AG04450 (cell line): ENCODE results near the gene GBP7. TPM values are rescaled to one million over a fixed set of nuclear protein-coding genes. Genes with fewer than 3 reads are reported as not detected.

Source experiments
- CTCF ChIA-PET: fragments of 300-600, 350-600 bp; formaldehyde crosslinking; extraction: SDS; loops from one replicate; lab custom pipeline; 2022; ENCODE audit warnings: antibody characterized with exemption, inconsistent platforms; lab: Charles Lee
- POLR2A ChIA-PET: fragments of 350-600 bp; formaldehyde crosslinking; extraction: SDS; loops from one replicate; lab custom pipeline; 2021; ENCODE audit warnings: antibody characterized with exemption, inconsistent platforms; lab: Yijun Ruan, JAX
- DNase-seq: peaks from one replicate; pipeline ENCODE4 v3.0.0-alpha.2; 2011; ENCODE audit warnings: low read depth, low spot score
- H3K27ac ChIP-seq: one replicate; pipeline ENCODE4 v1.5.1; 2012; ENCODE audit warnings: low read depth, low read length, control low read depth
- H3K27me3 ChIP-seq: one replicate; pipeline ENCODE4 v1.6.0; 2012; ENCODE audit warnings: low read length; ENCODE audit not compliant: control insufficient read depth, insufficient read depth
- H3K4me3 ChIP-seq: 2 replicates; pipeline ENCODE4 v1.5.1; 2011; ENCODE audit warnings: mild to moderate bottlenecking, low read depth, low read length, control low read depth
- H3K9me3 ChIP-seq: 2 replicates; pipeline ENCODE4 v1.5.1; 2012; ENCODE audit warnings: low read length; ENCODE audit not compliant: control insufficient read depth, insufficient read depth
- CTCF ChIP-seq: IDR thresholded peaks from 2 replicates; pipeline ENCODE4 v1.5.1; 2011; ENCODE audit warnings: low read depth, low read length, control low read depth, inconsistent platforms
- polyA plus RNA-seq: library from polyadenylated mRNA; depleted of rRNA; stranded (reverse); fragments of >200 nt; gene quantifications from 2 replicates; pipeline ENCODE4 v1.2.3, GENCODE V29; 2011

Gene GBP7
- polyA plus RNA-seq, 1 experiment: not detected

- CTCF ChIA-PET: interaction anchor here (1.4 kb wide), 1 partner anchor 362 kb away, joined by 3 read pairs; no protein-coding TSS in a partner anchor
- Histone ChIP-seq H3K27ac (no peak overlapping the region), H3K4me3 (no peak overlapping the region), H3K9me3 (no peaks in the 10 kb centered on the region), H3K27me3 (no peaks in the 10 kb centered on the region)
- POLR2A ChIA-PET: no interaction called here
- DNase-seq: no peak
- TF ChIP-seq CTCF: no peak
Observed at GRCh38 chr1:89121641-89122040, 54.2 kb downstream of the GBP7 start.

DNA sequence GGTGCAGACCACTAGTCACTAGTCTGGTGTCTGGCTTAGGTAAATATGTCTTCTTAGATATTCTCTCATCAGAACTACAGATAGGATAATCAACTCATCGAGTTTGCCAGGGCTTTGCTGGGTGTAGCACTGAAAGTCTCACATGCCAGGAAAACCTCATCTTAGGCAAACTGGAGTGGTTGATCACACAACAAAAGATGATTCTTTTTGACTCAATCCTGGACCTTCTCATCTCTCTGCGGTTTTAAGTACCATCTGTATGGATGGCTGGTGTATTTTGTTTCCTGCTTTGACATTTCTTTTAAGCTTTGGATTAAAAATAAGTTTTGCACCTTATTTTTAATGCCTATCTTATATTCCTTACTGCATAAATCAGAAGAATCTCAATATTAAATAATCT lies 61.1 kb downstream of the GBP7 start:
- DNase-seq: no peak
- CTCF ChIA-PET: no interaction called here
- POLR2A ChIA-PET: no interaction called here
- no peak for TF ChIP-seq CTCF
- Histone ChIP-seq H3K27me3 (no peaks in the 10 kb centered on the region), H3K4me3 (no peak overlapping the region), H3K9me3 (no peaks in the 10 kb centered on the region), H3K27ac (no peak overlapping the region)

- POLR2A ChIA-PET: no interaction called here
- no peaks in the 10 kb centered on the region for H3K9me3 ChIP-seq
- no peaks in the 10 kb centered on the region for H3K27me3 ChIP-seq
- CTCF ChIA-PET: interaction anchor here (0.7 kb wide), 1 partner anchor 28 kb away, joined by 4 read pairs; no protein-coding TSS in a partner anchor
- no peak overlapping the region for H3K4me3 ChIP-seq
- no peak for DNase-seq
- TF ChIP-seq CTCF: no peak
- no peak overlapping the region for H3K27ac ChIP-seq
Observed at GRCh38 chr1:89112871-89113613, 62.8 kb downstream of the GBP7 start.

- H3K9me3 ChIP-seq: peaks cover 4% of the 10 kb centered on the region; the same call in 1 of the 2 replicates
- no peak for TF ChIP-seq CTCF
- H3K27me3 ChIP-seq: no peaks in the 10 kb centered on the region
- H3K27ac ChIP-seq: no peak overlapping the region
- no peak for DNase-seq
- no peak overlapping the region for H3K4me3 ChIP-seq
- ChIA-PET POLR2A (no interaction called here), CTCF (no interaction called here)
Observed at GRCh38 chr1:89104687-89105086, 71.1 kb downstream of the GBP7 start.

GRCh38 chr1:89104147-89104546 lies 71.7 kb downstream of the GBP7 start:
- Histone ChIP-seq H3K9me3 (peaks cover 4% of the 10 kb centered on the region; the same call in 1 of the 2 replicates), H3K27me3 (no peaks in the 10 kb centered on the region), H3K4me3 (no peak overlapping the region), H3K27ac (no peak overlapping the region)
- ChIA-PET POLR2A (no interaction called here), CTCF (no interaction called here)
- TF ChIP-seq CTCF: no peak
- DNase-seq: no peak
